Sigmoid colon (tissue), 7 donors: Measurements from ENCODE around the gene TMEM35A. TPM values are rescaled to one million over a fixed set of nuclear protein-coding genes. Genes with fewer than 3 reads are reported as not detected.
A peak's percentile ranks its signal among the peaks of the same experiment; 100 is the strongest.

Experiments used
- DNase-seq: peaks from one replicate; pipeline ENCODE4 v3.0.0-alpha.2; 2019
- H3K27ac ChIP-seq, 4 donors: fragments of 200-600 bp; sonication (generic); one replicate each; pipeline ENCODE4 v1.5.1; 2016 to 2019; ENCODE audit warnings: mild to moderate bottlenecking in 1 of 4
- H3K27me3 ChIP-seq, 3 donors: fragments of 200-600 bp; sonication (generic); one replicate each; pipeline ENCODE4 v1.5.1; 2019; ENCODE audit warnings: mild to moderate bottlenecking in 1 of 3
- H3K36me3 ChIP-seq, 4 donors: fragments of 200-600 bp; sonication (generic); one replicate each; pipeline ENCODE4 v1.5.1; 2016 to 2019
- H3K4me1 ChIP-seq, 4 donors: fragments of 200-600 bp; sonication (generic); one replicate each; pipeline ENCODE4 v1.5.1; 2017 to 2019
- H3K4me3 ChIP-seq, 4 donors: fragments of 200-600 bp; sonication (generic); one replicate each; pipeline ENCODE4 v1.5.1; 2017 to 2019; ENCODE audit warnings: mild to moderate bottlenecking in 2 of 4, moderate library complexity in 1 of 4
- H3K9me3 ChIP-seq, 4 donors: fragments of 200-600 bp in 3 of 4; sonication (generic) in 3 of 4; one replicate each; pipeline versions ENCODE4 v1.5.1 to v1.6.1; 2013 to 2019
- EP300 ChIP-seq, 4 donors: sonication (generic); formaldehyde crosslinking; IDR thresholded peaks; one replicate each; pipeline ENCODE4 v1.6.1; 2017; ENCODE audit warnings: antibody characterized with exemption in 4 of 4
- POLR2A ChIP-seq, 2 donors: fragments of 450-650 bp; IDR thresholded peaks; one replicate each; pipeline ENCODE4 v1.6.1; 2016; ENCODE audit warnings: antibody characterized with exemption in 2 of 2, mild to moderate bottlenecking in 2 of 2, moderate library complexity in 2 of 2
- POLR2AphosphoS5 ChIP-seq, 4 donors: sonication (generic); formaldehyde crosslinking; IDR thresholded peaks; one replicate each; pipeline ENCODE4 v1.6.1; 2017; ENCODE audit warnings: antibody characterized with exemption in 4 of 4
- WGBS, 2 donors: extraction: QIAGEN DNeasy Blood & Tissue Kit; methylation state at CpG; one replicate each; pipeline ENCODE4 v1.1.7; 2013; 5-methylcytosine and 5-hydroxymethylcytosine counted together
- intact Hi-C: fragments of 100-400 bp; cut with DNase I; formaldehyde crosslinking; loops from one replicate; pipeline ENCODE4 v1.15.1; 2023
- polyA plus RNA-seq, 3 donors: library from polyadenylated mRNA; stranded (reverse); fragments of 200-250 nt; gene quantifications; one replicate each; pipeline ENCODE4 v1.2.3, GENCODE V29; 2013
- total RNA-seq, 4 donors: library from RNA; depleted of rRNA; stranded (reverse); fragments of >200 nt; gene quantifications; one replicate each; pipeline ENCODE4 v1.1.0, GENCODE V29; 2016
- TF ChIP-seq, protein P1 (sequence below), 4 experiments: fragments of 450-650 bp in 3 of 4; fragments of 200-600 bp in 1 of 4; IDR thresholded peaks; one replicate each; pipeline ENCODE4 v1.5.1; 2016 to 2019; ENCODE audit warnings: antibody characterized with exemption in 4 of 4, mild to moderate bottlenecking in 3 of 4, moderate library complexity in 2 of 4
- donor health status: healthy with polysubstance abuse.
- donor health status: Bipolar disorder and iron deficiency.
- donor health status: healthy.

TMEM35A gene, protein sequence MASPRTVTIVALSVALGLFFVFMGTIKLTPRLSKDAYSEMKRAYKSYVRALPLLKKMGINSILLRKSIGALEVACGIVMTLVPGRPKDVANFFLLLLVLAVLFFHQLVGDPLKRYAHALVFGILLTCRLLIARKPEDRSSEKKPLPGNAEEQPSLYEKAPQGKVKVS
- total RNA-seq (10 to 100 TPM; 39.2 to 62.1 (median 49.7) TPM), polyA plus RNA-seq (1 to 10 TPM in 2 of 3 donors, not detected in 1; 1.8 to 3.2 TPM)

DNA sequence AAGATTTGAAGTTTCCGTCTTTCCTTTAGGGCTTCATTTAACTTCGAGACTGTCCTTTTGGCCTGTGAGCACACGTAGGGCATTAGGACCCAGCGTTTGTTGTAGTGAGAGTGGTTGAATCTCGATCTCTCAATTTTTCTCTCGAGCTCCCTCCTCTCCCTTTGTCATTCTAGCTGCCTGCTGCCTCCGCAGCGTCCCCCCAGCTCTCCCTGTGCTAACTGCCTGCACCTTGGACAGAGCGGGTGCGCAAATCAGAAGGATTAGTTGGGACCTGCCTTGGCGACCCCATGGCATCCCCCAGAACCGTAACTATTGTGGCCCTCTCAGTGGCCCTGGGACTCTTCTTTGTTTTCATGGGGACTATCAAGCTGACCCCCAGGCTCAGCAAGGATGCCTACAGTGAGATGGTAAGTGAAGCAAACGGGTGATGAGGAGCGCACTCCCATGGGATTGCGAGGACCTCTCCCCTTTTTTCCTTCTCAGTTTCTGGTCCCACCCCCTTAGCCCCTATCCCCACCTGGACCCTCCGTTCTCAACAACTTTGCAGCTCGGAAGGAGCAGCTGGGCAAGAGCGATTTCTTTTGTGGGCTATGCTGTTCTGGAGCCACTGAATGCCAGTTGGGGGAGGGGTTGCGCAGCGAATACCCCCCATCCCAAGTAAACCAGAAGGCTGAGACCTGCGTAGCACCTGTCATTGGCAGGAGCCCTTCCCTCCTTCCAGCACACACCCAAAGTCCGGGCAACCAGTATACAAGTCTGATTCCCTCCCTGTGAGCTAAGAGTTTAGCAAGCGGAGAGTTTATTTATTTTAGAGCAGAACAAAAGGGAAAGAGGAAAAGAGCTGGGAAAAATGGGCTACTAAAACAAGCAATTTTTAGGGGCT is at the start of gene TMEM35A:
Gene TMEM35A, plus strand, starts transcription at position 164 of the 883 bp plus-strand sequence. Its CDS starts 124 bp downstream, at position 288.
- Histone ChIP-seq H3K9me3 (no peaks in the 10 kb centered on the region), H3K27ac (peak within 1 kb of the TSS; percentile 68 to 79 (median 78)), H3K4me1 (peaks cover 0 to 14% (median 4%) of the 10 kb centered on the region in 4 donors), H3K27me3 (peaks cover 0 to 4% (median 0%) of the 10 kb centered on the region in 3 donors), H3K36me3 (no peaks in the 10 kb centered on the region), H3K4me3 (peak within 1 kb of the TSS; percentile 50 to 60 (median 56))
- WGBS, 2 donors, result 1 to 6% methylated on average over 23 of the region's 23 CpGs
- no peak for DNase-seq
- peak in 1 of 2 donors; percentile 21 for TF ChIP-seq POLR2A (IDR thresholded peaks at IDR 0.05)
- no peak for TF ChIP-seq EP300 (IDR thresholded peaks at IDR 0.05)
- TF ChIP-seq, protein P1, sequence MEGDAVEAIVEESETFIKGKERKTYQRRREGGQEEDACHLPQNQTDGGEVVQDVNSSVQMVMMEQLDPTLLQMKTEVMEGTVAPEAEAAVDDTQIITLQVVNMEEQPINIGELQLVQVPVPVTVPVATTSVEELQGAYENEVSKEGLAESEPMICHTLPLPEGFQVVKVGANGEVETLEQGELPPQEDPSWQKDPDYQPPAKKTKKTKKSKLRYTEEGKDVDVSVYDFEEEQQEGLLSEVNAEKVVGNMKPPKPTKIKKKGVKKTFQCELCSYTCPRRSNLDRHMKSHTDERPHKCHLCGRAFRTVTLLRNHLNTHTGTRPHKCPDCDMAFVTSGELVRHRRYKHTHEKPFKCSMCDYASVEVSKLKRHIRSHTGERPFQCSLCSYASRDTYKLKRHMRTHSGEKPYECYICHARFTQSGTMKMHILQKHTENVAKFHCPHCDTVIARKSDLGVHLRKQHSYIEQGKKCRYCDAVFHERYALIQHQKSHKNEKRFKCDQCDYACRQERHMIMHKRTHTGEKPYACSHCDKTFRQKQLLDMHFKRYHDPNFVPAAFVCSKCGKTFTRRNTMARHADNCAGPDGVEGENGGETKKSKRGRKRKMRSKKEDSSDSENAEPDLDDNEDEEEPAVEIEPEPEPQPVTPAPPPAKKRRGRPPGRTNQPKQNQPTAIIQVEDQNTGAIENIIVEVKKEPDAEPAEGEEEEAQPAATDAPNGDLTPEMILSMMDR (IDR thresholded peaks at IDR 0.05), result no peak
- peak; percentile 29 to 77 (median 62) for TF ChIP-seq POLR2AphosphoS5 (IDR thresholded peaks at IDR 0.05)
- intact Hi-C loops, result loop anchor here (5.0 kb wide), 1 partner anchor 128 kb away; no protein-coding TSS in a partner anchor

- Histone ChIP-seq H3K36me3 (peaks cover 0 to 39% (median 2%) of the 10 kb centered on the region in 4 donors), H3K27me3 (no peaks in the 10 kb centered on the region), H3K27ac (no peak overlapping the region), H3K4me1 (no peaks in the 10 kb centered on the region), H3K9me3 (no peaks in the 10 kb centered on the region), H3K4me3 (no peak overlapping the region)
- DNase-seq, result no peak
- intact Hi-C loops, result no loop called here
- no peak for TF ChIP-seq POLR2AphosphoS5 (IDR thresholded peaks at IDR 0.05)
- TF ChIP-seq EP300 (IDR thresholded peaks at IDR 0.05), result no peak
- TF ChIP-seq, protein P1 (IDR thresholded peaks at IDR 0.05), result no peak
- no peak for TF ChIP-seq POLR2A (IDR thresholded peaks at IDR 0.05)
- WGBS, 2 donors, result 89 to 100% methylated on average over 1 of the region's 1 CpG
Measured at GRCh38 chrX:101029665-101030064, 49.0 kb upstream of the TMEM35A start.

- Histone ChIP-seq H3K36me3 (peaks cover 0 to 45% (median 0%) of the 10 kb centered on the region in 4 donors), H3K4me1 (no peaks in the 10 kb centered on the region), H3K27me3 (no peaks in the 10 kb centered on the region), H3K4me3 (no peak overlapping the region), H3K9me3 (no peaks in the 10 kb centered on the region), H3K27ac (no peak overlapping the region)
- TF ChIP-seq, protein P1 (IDR thresholded peaks at IDR 0.05), result no peak
- no peak for TF ChIP-seq EP300 (IDR thresholded peaks at IDR 0.05)
- intact Hi-C loops, result no loop called here
- no peak for DNase-seq
Measured at GRCh38 chrX:101037231-101037630, 41.4 kb upstream of the TMEM35A start.

DNA sequence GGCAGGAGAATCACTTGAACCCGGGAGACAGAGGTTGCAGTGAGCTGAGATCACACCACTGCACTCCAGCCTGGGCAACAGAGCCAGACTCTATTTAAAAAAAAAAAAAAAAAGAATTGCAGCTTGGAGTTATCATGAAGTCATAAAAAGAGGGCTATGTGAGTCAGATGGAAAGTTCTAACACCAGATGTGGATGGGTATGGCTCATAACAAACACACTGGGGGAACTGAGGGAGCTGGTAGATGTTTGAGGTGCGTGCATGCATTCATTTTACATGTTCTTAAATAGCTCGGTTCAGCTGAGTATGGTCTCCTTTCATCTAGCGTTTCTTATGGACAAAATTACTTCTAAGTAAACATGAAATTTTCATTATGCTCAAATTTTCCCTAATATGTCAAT is 38.5 kb upstream of the TMEM35A start:
- no peaks in the 10 kb centered on the region for H3K9me3 ChIP-seq
- H3K27ac ChIP-seq, result no peak overlapping the region
- no peaks in the 10 kb centered on the region for H3K4me1 ChIP-seq
- DNase-seq, result no peak
- no peak overlapping the region for H3K4me3 ChIP-seq
- H3K27me3 ChIP-seq, result no peaks in the 10 kb centered on the region
- TF ChIP-seq, protein P1 (IDR thresholded peaks at IDR 0.05), result no peak
- TF ChIP-seq POLR2AphosphoS5 (IDR thresholded peaks at IDR 0.05) (no peak), EP300 (IDR thresholded peaks at IDR 0.05) (no peak), POLR2A (IDR thresholded peaks at IDR 0.05) (no peak)
- 94% methylated on average over 4 of the region's 4 CpGs for WGBS, 2 donors
- intact Hi-C loops, result no loop called here
- H3K36me3 ChIP-seq, result peaks cover 0 to 38% (median 0%) of the 10 kb centered on the region in 4 donors
